ENCODE data around the gene TIMP4.

The TIMP4 gene

GRCh38 chr3:12180218-12180617 lies 21.5 kb upstream of the TIMP4 start:
- peak; percentile 73 for TF ChIP-seq TEAD4 (IDR thresholded peaks at IDR 0.05)
- TF ChIP-seq CEBPB (IDR thresholded peaks at IDR 0.05): no peak
- peak; percentile 90 for TF ChIP-seq NFIC (IDR thresholded peaks at IDR 0.05)
- TF ChIP-seq EGR1 (IDR thresholded peaks at IDR 0.05): no peak
- peak; percentile 70 for TF ChIP-seq TCF12 (IDR thresholded peaks at IDR 0.05; ENCODE audit: low read depth)
- peak; percentile 1; the same call in 1 of the 2 replicates for TF ChIP-seq RAD21 (IDR thresholded peaks at IDR 0.05; ENCODE audit: low read depth)
- peak; percentile 54; the same call in 1 of the 2 replicates for TF ChIP-seq EP300 (IDR thresholded peaks at IDR 0.05; ENCODE audit: borderline replicate concordance)
- TF ChIP-seq YY1 (IDR thresholded peaks at IDR 0.05; ENCODE audit: low read depth): no peak

GRCh38 chr3:12179441-12179840 lies 20.7 kb upstream of the TIMP4 start:
- TF ChIP-seq USF1 (IDR thresholded peaks at IDR 0.05): no peak
- no peak for TF ChIP-seq ZBTB7A (IDR thresholded peaks at IDR 0.05; ENCODE audit: low read depth)
- no peak for TF ChIP-seq MAX (IDR thresholded peaks at IDR 0.05)
- TF ChIP-seq NFIC (IDR thresholded peaks at IDR 0.05): no peak
- TF ChIP-seq YY1 (IDR thresholded peaks at IDR 0.05; ENCODE audit: low read depth): no peak
- no peak for TF ChIP-seq TCF12 (IDR thresholded peaks at IDR 0.05; ENCODE audit: low read depth)
- no peak for TF ChIP-seq TAF1 (IDR thresholded peaks at IDR 0.05; ENCODE audit: low read depth)
- TF ChIP-seq EGR1 (IDR thresholded peaks at IDR 0.05): no peak
- no peak for TF ChIP-seq RAD21 (IDR thresholded peaks at IDR 0.05; ENCODE audit: low read depth)
- no peak for TF ChIP-seq CREB1 (IDR thresholded peaks at IDR 0.05; ENCODE audit: low read depth)
- no peak for TF ChIP-seq CEBPB (IDR thresholded peaks at IDR 0.05)
- no peak for TF ChIP-seq REST (IDR thresholded peaks at IDR 0.05; ENCODE audit: low read depth)
- no peak for TF ChIP-seq TEAD4 (IDR thresholded peaks at IDR 0.05)
- no peak for TF ChIP-seq EP300 (IDR thresholded peaks at IDR 0.05; ENCODE audit: borderline replicate concordance)
- TF ChIP-seq FOXM1 (IDR thresholded peaks at IDR 0.05; ENCODE audit: borderline replicate concordance, low read depth): no peak

- TF ChIP-seq TCF12 (IDR thresholded peaks at IDR 0.05; ENCODE audit: low read depth): no peak
- TF ChIP-seq TAF1 (IDR thresholded peaks at IDR 0.05; ENCODE audit: low read depth): no peak
- peak; percentile 57 for TF ChIP-seq USF1 (IDR thresholded peaks at IDR 0.05)
These were observed 19.5 kb upstream of the TIMP4 start for GRCh38 chr3:12178091-12178820.

- TF ChIP-seq CEBPB (IDR thresholded peaks at IDR 0.05) (no peak), EP300 (IDR thresholded peaks at IDR 0.05; ENCODE audit: borderline replicate concordance) (no peak), EGR1 (IDR thresholded peaks at IDR 0.05) (no peak), USF1 (IDR thresholded peaks at IDR 0.05) (no peak), ZBTB7A (IDR thresholded peaks at IDR 0.05; ENCODE audit: low read depth) (no peak), MAX (IDR thresholded peaks at IDR 0.05) (no peak), REST (IDR thresholded peaks at IDR 0.05; ENCODE audit: low read depth) (no peak), TAF1 (IDR thresholded peaks at IDR 0.05; ENCODE audit: low read depth) (no peak), TEAD4 (IDR thresholded peaks at IDR 0.05) (no peak), YY1 (IDR thresholded peaks at IDR 0.05; ENCODE audit: low read depth) (no peak), RAD21 (IDR thresholded peaks at IDR 0.05; ENCODE audit: low read depth) (no peak), NFIC (IDR thresholded peaks at IDR 0.05) (no peak), FOXM1 (IDR thresholded peaks at IDR 0.05; ENCODE audit: borderline replicate concordance, low read depth) (no peak), TCF12 (IDR thresholded peaks at IDR 0.05; ENCODE audit: low read depth) (no peak)
These were observed 18.4 kb upstream of the TIMP4 start for GRCh38 chr3:12177126-12177525.

- TF ChIP-seq RAD21 (IDR thresholded peaks at IDR 0.05; ENCODE audit: low read depth) (peak; percentile 90), TAF1 (IDR thresholded peaks at IDR 0.05; ENCODE audit: low read depth) (no peak)
These were observed 17.2 kb upstream of the TIMP4 start for GRCh38 chr3:12175844-12176453.

All from Ishikawa (cell line).